Activated CD4-positive, CD25-positive, alpha-beta regulatory T cell treated with anti-CD3 and anti-CD28 coated beads, Interleukin-2, amount 50 U/mL, for 16 hours (primary cell): Measurements from ENCODE around the gene WDR36.
"Not testable (repeated sequence)": the region's sequence is repeated elsewhere in the genome, so short reads cannot be mapped to it uniquely, and the experiment has no call there.

Experiments used
- DNase-seq: peaks from one replicate; pipeline ENCODE4 v3.0.0-alpha.2; 2020; ENCODE audit warnings: low read depth, low spot score

The WDR36 gene

DNA sequence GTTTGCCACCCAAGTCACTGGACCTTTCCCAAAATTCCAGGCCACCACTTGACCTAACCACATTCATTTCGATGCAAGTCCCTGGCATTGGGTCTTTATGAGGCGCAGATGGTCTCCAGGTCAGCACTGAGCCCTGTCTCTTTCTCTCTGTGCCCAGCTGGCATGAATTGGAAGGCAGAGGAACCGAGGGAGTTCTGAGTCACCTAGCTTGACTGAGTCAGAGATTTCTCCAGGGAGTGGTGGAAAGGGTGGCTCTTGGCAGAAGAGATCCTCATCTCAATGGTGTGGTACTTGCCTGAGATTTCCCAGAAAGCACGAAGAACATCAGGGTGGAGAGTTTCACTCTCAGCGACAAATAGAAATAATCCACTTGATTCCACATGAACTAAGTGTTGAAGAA is 43.8 kb downstream of the WDR36 start:
- DNase-seq: no peak

DNA sequence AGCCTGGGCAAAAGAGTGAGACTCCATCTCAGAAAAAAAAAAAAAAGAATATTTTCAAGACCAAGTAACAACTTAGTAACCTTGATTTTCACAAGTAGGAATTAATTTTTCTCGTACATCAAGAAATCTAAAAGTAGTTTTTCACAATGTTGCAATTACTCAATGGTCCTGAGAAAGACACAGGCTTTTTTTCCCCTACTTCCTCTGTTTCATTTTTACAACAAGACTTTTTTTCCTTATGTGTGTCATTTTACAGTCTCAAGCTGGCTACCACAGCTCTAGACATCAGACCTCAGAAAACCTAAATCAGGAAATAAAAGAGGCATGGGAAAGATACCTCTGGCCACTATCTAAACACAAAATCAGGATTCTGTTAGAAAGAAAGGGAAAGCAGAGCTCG is 45.9 kb downstream of the WDR36 start:
- DNase-seq: no peak

DNA sequence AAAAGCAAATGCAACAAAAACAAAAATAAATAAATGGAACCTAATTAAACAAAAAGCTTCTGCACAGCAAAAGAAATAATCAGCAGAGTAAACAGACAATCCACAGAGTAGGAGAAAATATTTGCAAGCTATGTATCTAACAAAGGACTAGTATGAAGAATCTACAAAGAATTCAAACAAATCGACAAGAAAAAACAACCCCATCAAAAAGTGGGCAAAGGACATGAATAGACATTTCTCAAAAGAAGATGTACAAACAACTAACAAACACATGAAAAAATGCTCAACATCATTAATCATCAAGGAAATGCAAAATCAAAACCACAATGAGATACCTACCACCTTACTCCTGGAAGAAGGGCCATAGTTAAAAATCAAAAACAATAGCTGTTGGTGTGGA is 49.3 kb downstream of the WDR36 start:
- DNase-seq: not testable (repeated sequence)

DNA sequence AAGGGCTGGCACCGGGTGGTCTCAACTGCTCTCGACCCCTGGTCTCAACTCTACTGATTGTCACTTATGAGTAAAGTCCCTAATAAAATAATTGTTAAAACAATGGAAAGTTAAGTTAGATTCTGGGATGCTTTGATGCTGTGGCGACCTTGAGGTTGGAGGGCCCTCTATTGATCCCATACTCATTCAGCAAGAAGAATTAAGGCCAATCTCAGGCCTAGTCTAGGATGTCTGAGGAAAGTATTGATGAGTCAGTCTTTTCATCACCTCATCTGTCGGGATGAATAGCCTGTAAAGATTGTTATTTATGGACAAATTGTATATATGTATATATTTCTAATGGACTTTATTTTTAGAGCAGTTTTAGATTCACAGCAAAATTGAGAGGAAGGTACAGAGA is 50.8 kb downstream of the WDR36 start:
- no peak for DNase-seq

DNA sequence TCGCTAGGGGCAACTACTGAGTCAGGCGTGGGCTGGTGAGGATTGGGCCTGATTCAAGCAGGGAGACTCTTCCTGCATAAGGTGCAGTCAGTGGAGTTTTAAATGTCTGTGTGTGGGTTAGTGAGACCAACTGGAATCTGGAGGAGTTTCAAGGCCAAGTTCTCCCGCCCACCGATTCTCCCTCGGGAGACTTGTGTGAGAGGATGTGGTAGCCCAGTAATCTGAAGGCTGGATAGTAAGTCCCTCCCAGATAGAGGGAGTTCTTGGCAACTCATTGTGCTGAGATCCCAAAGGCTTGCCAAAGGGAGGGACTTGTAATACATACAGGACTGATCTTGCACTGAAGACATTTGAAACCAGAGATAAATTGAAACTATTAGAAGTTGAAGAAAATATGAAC is 51.8 kb downstream of the WDR36 start:
- no peak for DNase-seq

DNA sequence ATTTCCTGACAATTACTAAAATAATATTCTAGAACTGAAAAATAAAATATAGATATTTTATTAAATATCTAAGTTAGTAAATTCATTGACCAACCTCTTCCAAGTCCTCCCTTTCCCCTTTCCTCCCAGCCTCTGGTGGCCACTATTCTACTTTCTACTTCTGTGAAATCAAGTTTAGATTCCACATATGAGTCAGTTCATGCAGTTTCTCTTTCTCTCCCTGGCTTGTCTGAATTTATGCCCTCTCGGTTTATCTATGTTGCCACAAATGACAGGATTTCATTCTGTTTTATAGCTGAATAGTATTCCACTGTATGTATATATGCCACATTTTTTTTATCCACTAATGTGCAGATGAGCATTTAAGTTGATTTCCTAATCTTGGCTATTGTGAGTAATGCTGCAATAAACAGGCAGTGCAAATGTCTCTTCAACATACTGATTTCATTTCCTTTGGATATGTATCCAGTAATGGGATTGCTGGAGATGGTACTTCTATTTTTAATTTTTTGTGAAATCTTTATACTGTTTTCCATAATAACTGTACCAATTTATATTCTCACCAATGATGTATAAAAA is 52.3 kb downstream of the WDR36 start:
- no peak for DNase-seq

DNA sequence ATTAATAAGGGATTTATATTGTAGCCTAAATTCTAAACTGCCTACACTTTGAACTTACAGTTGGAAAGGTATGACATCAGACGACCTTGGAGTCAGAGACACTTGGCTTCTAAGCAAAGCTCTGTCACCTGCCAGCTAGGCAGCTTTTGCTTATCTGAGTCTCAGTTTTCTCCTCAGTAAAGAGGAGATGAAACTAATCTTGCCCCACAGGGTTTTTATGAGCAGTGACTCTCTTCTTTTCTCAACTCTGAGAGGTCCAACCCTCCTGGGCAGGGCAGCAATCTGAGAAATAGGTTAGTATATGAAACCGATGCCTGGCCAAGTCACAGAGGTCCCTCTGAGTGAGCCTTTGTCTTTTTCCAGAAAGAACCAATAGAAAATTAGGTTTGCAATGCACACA is 53.9 kb downstream of the WDR36 start:
- DNase-seq: no peak

DNA sequence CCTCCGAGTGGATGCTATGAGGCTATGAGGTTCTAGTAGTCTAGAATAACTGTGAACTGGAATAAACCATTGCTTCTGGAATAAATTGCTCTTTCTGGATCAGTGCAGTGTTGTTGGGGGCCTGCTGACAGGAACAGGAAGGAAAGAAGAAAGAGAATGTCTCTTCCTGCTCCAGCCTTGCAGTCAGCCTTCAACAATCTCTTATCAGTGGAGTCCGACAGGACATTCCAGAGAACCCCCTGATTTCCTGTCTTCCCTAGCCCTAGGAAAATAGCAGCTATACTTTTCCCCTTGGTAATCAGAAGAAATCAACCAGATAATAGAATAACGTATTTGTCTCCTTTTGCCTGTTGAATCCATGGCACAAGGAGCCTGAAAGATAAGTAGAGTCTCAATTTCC is 55.4 kb downstream of the WDR36 start:
- no peak for DNase-seq

DNA sequence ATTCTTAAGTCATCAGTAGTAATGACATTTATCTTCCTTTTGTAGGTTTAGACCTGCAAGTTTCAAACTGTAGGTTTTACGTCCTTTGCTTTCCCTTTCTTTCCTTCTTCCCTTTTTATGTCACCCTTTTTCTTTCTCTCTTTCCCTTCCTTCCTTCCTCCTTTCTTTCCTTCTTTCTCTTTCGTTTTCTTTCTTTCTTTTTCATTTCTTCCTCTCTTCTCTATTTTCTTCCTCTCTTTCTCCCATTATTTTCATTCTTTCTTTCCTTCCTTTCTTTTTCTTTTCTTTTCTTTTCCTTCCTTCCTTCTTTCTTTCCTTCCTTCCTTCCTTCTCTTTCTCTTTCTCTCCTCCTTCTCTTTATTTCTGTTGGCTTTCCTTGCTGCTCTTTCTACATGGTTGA is 59.9 kb downstream of the WDR36 start:
- DNase-seq: no peak

DNA sequence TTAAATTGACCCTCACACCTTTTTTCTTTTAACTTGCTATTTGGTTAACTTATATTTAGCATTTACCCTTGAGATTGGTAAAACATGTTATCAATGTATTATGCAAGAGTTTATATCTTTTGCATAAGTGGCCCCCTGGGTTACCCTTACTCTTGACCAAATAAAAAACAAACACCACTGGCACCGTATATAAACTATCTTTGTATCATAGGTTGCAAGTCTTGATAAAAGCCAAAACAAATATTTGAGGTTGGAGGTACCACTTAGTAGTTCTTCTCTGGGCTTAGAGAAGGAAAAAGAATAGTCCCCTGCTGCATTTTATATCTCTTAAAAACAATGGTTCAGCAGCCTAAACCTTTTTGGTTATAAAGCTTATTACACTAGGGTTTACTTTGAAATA is 61.3 kb downstream of the WDR36 start:
- no peak for DNase-seq

DNA sequence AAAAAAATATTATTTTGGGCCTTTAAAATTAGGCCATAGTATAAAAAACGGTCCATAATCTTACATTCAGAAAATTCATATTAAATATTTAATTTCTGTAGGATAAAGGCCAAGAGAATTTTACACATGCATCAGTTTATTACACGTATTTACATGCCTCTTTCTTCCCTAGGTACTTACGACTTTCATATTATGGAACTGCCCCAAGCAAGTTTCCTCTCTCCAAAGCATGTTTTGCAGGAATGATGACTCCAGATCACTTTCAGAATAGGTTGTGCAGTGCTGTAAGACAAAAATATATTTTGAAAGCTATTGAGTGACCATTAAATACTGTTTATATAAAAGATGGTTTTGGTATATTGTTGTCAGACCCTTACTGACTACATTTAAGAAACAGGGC is 61.8 kb downstream of the WDR36 start:
- DNase-seq: no peak

DNA sequence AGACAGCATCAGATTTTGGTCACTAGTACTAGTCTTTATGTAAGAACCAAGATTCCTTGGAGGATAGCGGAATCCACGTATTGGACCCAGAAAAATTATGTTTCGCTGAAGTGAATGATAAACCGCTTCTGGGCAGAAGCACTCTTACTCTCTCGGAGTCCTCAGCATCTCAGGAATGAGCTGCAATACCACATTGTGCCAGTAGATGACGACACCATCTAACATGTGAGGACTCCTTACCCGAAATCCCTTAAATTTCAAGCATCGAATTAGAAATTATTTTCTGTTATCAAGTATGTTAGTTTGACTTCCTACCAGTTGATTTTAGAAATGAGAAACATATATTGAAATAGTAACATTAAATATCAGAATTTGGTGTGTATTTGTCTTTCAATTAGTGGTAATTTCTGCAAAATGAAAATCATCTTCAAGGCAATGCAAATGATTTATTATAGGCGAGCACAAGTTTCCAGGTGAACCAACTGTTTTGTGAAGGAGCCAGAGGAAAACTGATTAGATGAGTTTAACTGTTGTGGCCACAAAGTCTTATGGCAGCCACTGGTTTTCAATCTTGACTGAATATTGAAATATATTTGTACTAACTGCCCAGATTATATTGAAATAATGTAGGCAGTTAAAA is 66.1 kb downstream of the WDR36 start:
- peak; percentile 69 for DNase-seq

DNA sequence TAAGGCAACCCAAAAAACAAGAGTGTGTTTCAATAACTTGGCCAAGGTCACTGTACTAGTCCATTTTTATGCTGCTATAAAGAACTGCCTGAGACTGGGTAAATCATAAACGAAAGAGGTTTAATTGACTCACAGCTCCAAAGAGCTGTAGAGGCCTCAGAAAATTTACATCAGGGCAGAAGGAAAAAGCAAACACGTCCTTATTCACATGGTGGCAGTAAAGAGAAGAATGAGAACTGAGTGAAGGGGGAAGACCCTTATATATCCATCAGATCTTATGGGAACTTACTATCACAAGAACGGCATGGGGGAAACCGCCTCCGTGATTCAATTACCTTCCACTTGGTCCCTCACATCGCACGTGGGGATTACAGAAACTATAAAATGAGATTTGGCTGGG is 67.7 kb downstream of the WDR36 start:
- no peak for DNase-seq

DNA sequence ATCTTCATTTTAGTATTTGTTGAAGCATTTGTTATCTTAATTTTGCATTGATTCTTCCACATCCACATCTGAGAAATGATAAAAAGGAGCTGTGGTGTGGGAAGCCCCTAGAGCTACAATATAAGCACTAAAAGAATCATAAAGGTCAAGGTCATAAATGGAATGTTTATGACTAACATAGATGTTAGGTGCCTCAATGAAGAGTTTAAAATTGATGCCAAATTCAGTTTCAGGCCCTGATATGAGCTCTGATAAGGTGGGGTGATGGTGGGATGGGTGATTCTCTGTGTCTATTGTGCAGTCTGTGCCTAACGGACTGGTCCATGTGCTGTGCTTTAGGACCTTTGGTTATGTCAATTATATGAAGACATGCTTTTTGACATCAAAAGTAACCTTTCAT is 70.9 kb downstream of the WDR36 start:
- no peak for DNase-seq

DNA sequence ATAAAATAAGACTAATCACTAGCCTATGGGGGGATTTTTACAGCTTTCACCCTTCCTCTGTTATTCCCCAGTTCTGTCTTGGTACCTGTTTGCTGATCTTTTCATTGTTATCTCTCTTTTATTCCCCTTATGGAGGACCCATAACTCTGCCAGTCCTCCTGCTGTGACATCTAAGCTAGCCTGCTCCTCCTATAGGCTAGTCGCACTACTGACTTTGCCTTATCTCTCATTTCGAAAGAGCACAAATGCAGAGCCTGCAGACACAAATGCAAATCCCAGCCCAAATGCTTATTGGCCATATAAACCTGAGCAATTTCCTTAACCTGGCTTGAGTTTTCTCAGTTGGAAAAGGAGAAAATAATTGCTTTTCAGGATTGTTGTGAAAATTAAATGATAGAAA is 72.9 kb downstream of the WDR36 start:
- DNase-seq: no peak

DNA sequence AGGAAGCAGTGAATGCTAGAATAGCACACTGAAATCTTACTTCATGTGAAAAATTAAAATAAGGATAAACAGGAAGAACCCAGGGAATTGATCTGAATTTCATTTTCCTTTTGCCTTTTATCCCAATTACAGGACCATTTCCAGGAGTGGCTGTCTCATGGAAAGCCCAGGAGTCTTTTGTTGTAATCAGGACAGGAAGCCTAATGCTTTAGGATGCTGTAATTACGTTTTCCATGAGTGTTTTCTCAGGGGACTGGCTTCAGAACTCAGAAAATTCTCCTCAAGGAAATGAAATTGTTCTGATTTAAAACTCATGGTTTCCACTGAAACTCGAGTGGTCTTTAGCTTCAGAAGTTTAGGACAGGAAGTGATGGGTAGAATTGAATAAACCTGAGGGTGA is 75.4 kb downstream of the WDR36 start:
- no peak for DNase-seq

DNA sequence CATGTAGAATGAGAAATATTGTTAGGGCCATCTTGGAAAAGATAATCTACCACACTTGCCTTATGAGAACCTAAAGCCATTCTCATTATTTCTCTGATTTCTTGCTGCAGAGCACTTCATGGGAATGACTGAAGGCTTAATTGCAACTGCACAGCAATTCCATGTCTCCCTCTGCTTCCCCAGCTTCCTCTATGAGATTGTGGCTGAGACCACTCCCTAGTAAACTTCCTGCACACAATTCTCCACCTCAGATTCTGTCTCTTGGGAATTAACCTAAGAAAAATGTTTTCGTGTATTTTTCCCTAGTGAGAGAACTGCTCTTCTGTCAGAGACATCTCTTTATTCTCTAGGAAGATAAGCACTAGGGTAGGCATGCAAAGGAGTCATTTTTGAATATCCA is 76.5 kb downstream of the WDR36 start:
- no peak for DNase-seq

DNA sequence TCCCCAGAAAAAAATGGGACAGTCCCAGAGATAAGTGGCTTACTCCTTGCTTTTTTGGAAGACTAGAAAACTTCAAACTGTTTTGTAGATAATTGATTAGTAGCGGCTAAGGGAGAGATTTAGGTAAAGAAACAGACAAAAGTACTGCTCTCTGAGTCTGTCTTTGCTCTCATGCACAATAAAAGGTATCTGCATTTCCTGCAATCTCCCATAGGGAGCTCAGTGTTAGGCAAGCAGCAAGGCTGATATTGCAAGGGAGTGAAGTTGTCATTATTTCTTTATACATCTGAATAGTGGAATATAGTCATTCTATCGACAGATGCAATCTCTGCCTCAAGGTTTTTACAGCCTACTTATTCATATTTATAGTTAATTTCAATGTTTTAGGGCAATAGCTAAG is 77.1 kb downstream of the WDR36 start:
- DNase-seq: no peak

DNA sequence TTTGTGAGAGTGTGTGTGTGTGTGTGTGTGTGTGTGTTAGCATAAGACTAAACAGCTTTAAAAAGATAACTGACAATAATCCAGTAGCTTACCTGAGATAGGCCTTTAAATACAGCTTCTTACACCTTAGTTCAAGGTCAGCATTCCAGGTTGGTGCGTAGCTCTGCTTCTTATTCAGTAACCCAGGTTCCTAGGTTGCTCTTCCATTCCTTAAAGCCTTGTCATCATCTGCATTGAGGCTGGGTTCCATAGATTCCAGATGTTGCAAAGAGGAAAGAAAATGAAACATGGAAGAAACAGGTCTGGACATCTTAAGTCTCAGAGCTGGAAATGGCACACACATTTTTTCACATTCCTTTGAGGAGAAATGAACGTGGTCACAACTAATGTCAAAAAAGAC is 78.1 kb downstream of the WDR36 start:
- no peak for DNase-seq

DNA sequence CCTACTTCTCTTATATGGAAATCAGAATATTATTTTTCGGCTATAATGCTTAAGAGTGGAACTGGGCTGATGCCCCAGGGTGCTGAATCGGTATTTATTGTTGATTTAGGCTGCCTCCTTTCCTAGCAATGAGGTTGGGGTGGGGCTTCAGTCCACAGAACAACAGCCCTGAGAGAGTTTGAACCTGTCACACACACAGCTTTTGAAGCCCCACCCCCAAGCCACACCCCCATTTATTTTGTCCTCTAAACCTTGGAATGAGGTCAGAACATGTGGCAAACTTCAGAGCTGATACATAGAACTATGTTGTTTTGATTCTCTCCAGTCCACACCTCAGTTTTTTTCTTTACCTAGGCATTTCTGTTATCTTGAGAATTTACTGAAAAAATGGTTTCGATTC is 80.4 kb downstream of the WDR36 start:
- DNase-seq: no peak

DNA sequence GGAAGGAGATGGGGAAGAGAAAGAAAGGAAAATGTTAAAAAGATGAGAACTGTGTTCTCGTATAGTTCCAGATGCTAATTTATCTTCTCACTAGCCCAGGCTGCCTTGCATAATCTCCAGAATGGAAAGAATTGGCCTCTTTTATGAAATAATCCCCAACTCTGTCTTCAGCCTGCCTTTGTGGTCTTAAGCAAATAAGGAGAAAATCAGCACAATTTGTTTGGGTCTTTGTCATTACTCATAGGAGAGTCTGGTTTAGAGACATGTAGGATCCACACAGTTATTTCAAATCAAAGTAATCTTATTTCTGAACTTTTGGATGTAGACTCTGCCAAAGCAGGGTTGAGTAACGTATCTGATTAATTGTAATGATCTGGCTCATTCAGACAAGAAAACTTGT is 81.3 kb downstream of the WDR36 start:
- DNase-seq: no peak
